HG03565 (cell line): ENCODE data around the gene PUS7.
"Not testable (repeated sequence)": the region's sequence is repeated elsewhere in the genome, so short reads cannot be mapped to it uniquely, and the experiment has no call there.

Experiments used
- ATAC-seq: cut with Tn5 transposase; IDR thresholded peaks from one replicate; pipeline ENCODE4 v1.9.1; 2021; ENCODE audit warnings: mild to moderate bottlenecking, moderate library complexity; ENCODE audit not compliant: unreplicated experiment

Gene PUS7

DNA sequence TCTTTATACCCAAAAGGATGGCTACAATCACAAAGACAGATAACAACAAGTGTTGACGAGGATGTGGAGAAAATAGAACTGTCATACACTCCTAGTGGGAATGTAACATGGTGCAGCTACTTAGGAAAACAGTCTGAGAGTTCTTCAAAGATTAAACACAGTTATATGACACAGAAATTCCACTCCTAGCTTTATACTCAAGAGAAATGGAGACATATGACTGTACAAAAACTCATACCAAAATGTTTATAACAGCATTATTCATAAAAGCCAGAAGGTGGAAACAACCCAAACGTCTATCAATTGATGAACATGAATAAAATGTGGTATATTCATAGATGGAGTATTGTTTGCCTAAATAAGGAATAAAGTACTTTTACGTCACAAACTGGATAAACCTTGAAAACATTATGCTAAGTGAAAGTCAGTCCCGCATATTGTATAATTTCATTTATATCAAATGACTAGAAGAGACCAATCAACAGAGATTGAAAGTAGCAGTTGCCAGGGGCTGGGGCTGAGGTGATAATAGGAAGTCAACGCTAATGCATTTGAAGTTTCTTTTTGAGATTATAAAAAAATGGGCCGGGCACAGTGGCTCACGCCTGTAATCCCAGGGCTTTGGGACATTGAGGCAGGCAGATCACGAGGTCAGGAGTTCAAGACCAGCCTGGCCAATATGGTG lies 71.8 kb downstream of the PUS7 start:
- ATAC-seq: no peak

DNA sequence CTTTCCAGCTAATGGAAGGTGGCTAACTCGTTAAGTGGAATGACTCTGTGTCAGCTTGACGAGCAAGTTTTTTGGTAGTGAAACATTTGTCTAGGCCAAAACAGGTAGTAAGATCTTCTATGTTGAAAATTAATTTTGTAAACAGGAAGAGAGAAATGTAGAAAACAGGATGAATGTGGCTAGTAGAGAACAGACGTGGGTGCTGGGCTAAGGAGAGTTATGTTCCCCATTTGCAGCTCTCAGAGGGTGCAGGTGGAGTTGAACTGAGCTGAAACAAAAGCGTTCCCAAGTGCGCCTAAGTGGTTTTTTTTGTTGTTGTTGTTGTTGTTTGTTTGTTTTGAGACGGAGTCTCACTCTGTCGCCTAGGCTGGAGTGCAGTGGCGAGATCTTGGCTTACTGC lies 73.9 kb downstream of the PUS7 start:
- ATAC-seq: no peak

DNA sequence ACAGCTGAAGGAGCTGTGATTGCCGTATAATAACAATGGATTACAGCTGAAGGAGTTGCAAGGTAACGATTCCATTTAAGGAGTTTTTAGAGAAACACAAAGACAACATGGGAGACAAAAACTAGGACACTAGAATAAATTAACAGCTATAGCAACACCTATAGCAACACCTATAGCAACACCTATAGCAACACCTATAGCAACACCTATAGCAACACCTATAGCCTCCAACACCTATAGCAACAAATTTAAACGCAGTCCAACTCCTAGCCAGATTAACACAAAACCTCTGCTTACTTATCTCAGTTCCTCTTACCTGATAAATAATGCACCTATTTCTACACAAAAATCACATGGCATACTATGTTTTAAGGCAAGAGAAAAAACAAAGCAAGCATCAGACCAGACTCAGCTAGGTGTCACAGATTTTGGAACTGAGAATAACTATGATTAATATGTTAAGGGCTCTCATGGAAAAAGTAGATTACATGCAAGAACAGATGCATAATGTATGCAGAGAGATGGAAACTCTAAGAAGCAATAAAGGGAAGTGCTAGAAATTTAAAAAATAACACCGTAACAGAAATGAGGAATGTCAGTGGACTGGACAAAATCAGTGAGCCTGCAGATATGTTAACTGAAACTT lies 77.6 kb downstream of the PUS7 start:
- ATAC-seq: no peak

DNA sequence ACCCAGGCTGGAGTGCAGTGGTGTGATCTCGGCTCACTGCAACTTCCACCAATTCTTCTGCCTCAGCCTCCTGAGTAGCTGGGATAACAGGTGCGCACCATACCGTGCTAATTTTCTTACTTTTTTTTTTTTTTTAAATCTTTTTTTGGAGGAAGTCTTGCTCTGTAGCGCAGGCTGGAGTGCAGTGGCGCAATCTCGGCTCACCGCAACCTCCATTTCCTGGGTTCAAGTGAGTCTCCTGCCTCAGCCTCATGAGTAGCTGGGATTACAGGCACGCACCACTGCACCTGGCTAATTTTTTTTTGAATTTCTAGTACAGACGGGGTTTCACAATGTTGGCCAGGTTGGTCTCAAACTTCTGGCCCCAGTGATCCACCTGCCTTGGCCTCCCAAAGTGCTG lies 79.9 kb downstream of the PUS7 start:
- not testable (repeated sequence) for ATAC-seq

DNA sequence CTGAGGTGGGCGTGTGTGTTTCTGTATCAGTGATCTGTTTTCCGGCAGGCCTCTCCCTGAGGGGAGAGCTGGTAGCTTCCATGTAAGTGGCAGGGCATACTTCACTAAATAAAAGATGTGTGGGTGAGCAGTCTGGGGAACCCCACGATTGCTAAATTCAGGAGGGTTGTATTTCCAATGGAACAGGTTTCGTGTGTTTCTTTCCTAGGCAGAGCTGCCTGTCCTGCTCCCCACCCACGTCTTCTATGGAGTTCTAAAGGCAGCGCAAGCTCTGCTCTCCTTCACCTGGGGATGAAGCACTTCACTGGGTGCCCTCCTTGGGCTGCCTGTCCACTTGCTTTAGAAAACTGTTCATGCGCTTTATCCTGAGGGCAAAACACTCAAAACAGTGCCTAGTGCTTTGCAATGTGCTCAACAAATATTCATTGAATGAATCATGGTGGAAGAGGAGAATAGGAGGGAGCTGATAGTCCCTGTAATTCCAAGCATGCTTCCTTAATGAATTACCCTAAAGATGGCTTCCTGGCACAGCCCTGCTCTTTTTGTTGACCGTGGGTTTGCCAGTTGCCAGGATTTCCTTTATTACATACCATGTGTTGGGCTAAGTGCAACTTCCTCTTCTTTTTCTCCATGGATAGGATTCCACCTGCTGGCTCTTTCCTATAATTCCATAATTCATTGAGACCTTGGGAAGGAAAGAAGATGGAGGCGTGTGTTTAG lies 82.7 kb downstream of the PUS7 start:
- ATAC-seq: no peak

DNA sequence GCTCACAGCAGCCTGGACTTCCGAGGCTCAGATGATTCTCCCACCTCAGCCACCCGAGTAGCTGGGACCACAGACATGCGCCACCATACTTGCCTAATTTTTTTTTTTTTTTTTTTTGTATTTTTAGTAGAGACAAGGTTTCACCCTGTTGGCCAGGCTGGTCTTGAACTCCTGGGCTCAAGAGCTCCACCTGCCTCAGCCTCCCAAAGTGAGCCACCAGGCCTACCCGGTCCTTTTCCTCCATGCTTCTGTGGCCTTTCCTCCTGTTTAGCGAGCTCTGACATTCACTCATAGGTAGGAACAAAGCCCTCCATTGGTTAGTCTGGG lies 83.3 kb downstream of the PUS7 start:
- ATAC-seq: no peak

DNA sequence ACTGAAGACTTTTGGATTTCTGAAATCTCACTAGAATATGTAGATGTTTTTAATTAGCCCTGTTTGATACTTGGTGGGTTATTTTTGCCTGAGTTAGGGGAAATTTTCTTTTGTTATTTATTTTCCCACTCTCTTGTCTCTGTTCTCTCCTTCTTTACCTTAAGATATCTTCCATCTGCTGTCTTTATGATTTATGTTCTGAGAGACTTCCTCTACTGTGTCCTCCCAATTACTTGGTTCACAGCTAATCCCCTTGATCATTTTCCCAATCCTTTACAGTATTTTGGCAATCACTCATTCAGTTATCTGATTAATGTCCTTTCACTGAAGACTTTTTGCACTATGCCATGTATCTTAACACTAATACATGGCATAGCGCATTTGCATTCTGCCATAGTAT lies 83.8 kb downstream of the PUS7 start:
- ATAC-seq: no peak

DNA sequence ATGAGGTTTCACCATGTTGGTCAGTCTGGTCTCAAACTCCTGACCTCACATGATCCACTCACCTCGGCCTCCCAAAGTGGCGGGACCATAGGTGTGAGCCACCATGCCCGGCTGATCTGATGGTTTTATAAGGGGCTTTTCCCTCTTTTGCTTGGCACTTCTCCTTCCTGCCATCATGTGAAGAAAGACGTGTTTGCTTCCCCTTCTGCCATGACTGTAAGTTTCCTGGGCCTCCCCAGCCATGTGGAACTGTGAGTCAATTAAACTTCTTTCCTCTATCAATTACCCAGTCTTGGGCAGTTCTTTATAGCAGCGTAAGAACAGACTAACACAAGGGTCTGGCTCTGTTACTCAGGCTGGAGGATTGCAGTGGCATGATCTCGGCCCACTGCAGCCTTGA lies 84.7 kb downstream of the PUS7 start:
- not testable (repeated sequence) for ATAC-seq

DNA sequence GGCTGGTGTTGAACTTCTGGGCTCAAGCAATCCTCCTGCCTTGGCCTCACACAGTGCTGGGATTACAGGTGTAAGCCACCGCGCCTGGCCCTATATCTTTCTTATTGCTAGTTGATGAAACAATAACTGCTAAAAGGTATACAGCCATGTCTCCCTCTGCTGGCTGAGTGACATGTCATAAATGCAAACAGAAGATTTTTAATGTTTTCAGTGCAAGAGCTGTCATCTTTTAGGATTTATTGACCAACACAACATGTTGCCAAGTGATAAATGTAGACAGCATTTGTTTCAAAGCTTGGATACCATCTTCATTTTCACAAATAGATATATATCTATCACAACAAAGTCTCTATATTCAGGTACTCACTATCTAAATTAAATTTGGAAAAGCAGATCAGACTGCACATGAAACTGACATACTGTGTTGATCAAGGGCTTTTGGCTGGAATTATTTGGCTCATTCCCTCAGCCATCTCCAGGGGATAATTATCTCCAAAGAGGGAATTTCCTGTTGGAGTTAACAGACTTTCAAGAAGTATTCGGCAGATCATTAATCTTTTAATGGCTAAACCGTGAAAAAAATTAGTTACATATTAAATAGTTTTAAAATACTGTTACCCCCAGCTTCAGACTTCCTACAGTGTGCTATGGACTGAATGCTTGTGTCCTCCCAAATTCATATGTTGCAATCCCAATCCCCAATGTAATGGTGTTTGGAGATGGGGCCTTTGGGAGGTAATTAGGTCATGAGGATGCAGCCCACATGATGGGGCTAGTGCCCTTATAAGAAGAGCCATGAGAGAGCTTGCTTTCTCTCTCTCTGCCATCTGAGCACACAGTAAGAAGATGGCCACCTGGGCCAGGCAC lies 92.1 kb downstream of the PUS7 start:
- no peak for ATAC-seq

DNA sequence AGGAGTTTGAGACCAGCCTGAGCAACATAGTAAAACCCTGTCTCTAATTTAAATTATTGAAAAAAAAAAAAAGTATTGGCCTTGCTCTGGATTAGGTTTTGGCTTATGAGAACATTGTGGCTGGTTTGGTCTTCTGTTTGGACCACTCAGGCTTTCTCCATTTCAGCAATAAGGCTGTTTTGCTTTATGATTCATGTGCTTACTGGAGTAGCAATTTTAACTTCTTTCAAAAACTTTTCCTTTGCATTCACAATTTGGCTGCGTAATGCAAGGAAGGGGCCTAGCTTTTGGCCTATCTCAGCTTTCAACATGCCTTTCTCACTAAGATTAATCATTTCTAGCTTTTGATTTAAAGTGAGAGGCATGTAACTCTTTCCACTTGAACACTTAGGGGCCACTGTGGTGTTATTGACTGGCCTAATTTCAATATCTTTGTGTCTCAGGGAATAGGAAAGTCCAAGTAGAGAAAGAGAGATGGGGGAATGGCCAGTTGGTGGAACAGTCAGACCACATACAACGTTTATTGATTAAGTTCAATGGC lies 95.4 kb downstream of the PUS7 start:
- no peak for ATAC-seq

DNA sequence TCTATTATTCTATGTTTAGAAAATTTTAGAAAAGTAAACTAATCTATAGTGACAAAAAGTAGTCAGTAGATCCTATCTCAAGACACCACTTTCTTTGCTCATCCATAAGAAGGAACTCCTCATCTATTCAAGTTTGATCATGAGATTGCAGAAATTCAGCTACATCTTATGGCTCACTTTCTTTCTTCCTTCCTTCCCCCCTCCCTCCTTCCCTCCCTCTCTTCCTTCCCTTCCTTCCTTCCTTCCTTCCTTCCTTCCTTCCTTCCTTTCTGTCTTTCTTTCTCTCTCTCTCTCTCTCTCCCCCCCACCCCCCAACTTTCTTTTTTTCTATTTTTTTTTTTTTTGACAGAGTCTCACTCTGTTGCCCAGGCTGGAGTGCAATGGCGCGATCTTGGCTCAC lies 98.1 kb downstream of the PUS7 start:
- no peak for ATAC-seq

DNA sequence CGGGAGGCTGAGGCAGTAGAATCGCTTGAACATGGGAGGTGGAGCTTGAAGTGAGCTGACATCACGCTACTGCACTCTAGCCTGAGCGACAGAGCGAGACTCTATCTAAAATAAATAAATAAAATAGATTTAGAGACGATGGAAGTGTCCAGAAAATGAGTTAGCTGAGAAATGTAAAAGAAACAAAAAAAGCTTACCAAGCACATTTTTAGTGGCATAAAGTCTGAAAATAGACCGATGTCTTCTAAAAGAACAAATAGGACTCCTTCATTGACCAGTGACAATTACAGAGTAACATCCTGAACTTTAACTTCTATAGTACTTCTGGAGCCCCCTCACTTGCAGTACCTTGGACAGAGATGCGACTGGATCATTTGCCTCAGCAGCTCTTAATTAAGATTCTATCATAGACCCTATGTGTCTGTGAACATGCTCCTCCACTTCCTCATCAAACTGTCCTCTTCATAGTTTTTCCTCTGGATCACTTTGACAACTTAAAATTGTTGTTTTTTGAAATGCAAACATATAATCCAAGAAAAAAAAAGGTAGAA lies 108.1 kb downstream of the PUS7 start:
- ATAC-seq: no peak

DNA sequence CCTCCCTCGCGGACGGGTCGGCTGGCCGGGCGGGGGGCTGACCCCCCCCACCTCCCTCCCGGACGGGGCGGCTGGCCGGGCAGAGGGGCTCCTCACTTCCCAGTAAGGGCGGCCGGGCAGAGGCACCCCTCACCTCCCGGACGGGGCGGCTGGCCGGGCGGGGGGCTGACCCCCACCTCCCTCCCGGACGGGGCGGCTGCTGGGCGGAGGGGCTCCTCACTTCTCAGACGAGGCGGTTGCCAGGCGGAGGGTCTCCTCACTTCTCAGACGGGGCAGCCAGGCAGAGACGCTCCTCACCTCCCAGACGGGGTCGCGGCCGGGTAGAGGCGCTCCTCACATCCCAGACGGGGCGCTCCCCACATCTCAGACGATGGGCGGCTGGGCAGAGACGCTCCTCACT lies 111.3 kb downstream of the PUS7 start:
- not testable (repeated sequence) for ATAC-seq

DNA sequence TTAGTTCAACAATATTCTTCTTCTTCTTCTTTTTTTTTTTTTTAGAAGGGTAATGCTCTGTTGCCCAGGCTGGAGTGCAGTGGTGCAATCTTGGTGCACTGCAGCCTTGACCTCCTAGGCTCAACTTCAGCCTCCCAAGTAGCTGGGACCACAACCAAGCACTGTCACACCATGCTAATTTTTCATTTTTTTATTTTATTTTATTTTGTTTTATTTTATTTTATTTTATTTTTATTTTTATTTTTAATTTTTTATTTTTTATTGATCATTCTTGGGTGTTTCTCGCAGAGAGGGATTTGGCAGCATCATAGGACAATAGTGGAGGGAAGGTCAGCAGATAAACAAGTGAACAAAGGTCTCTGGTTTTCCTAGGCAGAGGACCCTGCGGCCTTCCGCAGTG lies 112.3 kb downstream of the PUS7 start:
- not testable (repeated sequence) for ATAC-seq

DNA sequence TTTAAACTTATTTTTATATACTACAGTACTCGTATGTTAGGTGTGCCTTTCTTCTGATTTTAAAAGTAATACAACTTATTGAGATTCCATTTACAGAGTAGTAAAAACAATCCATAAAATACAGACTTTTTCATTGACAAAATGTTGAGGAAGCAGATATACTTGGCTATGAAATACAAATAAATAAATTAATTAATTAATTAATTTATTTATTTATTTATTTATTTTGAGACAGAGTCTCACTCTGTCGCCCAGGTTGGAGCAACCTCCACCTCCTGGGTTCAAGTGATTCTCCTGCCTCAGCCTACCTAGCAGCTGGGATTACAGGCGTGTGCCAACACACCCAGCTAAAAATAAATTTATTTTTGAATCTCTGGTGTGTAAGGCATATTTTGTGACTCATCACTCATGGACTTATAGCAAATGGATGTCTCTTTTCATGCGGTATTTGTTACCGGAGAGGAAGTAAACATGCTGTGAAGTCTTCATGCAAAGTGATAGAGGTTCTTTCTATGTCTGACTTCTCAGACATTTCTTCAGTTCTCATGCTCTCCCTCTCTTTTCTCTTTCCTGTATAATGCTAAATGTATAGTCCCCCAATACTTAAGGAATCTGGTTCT lies 113.2 kb downstream of the PUS7 start:
- no peak for ATAC-seq
